IMR-90 (cell line): Measurements from ENCODE around the gene ABCA6. TPM values are rescaled to one million over a fixed set of nuclear protein-coding genes. Genes with fewer than 3 reads are reported as not detected.

ENCODE experiments used
- ATAC-seq: fragments of 200-7000 bp; cut with Tn5 transposase; 2 replicates; pipeline ENCODE4 v1.9.1; 2020; ENCODE audit warnings: low read depth, mild to moderate bottlenecking, moderate library complexity
- BruUV-seq: library from RNA; stranded (reverse); fragments of 400-500 nt; replicated peaks from 2 replicates; lab custom pipeline; 2021; lab: Mats Ljungman, UMichigan
- CTCF ChIA-PET: fragments of 300-600 bp; formaldehyde crosslinking; extraction: SDS; loops from one replicate; lab custom pipeline; 2021; ENCODE audit warnings: antibody characterized with exemption; lab: Yijun Ruan, JAX
- POLR2A ChIA-PET: fragments of 300-600 bp; sonication (Branson Sonifier 250); formaldehyde crosslinking; loops from one replicate; lab custom pipeline; 2022; ENCODE audit warnings: antibody characterized with exemption; ENCODE audit not compliant: unreplicated experiment; lab: Charles Lee
- DNase-seq: peaks from one replicate; pipeline ENCODE4 v3.0.0; 2013
- H2AFZ ChIP-seq: replicated peaks from 2 replicates; pipeline ENCODE3; 2013; ENCODE audit warnings: low read length, mild to moderate bottlenecking; ENCODE audit not compliant: poor library complexity
- H2AK5ac ChIP-seq: 2 replicates; pipeline ENCODE4 v1.6.1; 2013; ENCODE audit warnings: low read depth, low read length, inconsistent platforms
- H2AK9ac ChIP-seq: replicated peaks from 2 replicates; pipeline ENCODE3; 2013; ENCODE audit warnings: mild to moderate bottlenecking, low read depth, low read length, moderate library complexity; ENCODE audit not compliant: poor library complexity
- H2BK120ac ChIP-seq: 2 replicates; pipeline ENCODE4 v1.6.1; 2013; ENCODE audit warnings: low read depth, low read length, inconsistent platforms
- H2BK15ac ChIP-seq: 3 replicates; pipeline ENCODE4 v1.6.1; 2013; ENCODE audit warnings: low read depth, low read length, inconsistent platforms
- H2BK20ac ChIP-seq: 2 replicates; pipeline ENCODE4 v1.6.1; 2013; ENCODE audit warnings: low read depth, mild to moderate bottlenecking, inconsistent platforms, low read length, moderate library complexity
- H2BK5ac ChIP-seq: 2 replicates; pipeline ENCODE4 v1.6.1; 2013; ENCODE audit warnings: mild to moderate bottlenecking, low read depth, low read length, inconsistent platforms; ENCODE audit not compliant: poor library complexity, severe bottlenecking
- H3K14ac ChIP-seq: replicated peaks from 2 replicates; pipeline ENCODE4 v1.6.1; 2013; ENCODE audit warnings: low read depth, low read length, inconsistent platforms
- H3K18ac ChIP-seq: 2 replicates; pipeline ENCODE4 v1.6.1; 2013; ENCODE audit warnings: low read depth, low read length, control low read depth
- H3K23ac ChIP-seq: 2 replicates; pipeline ENCODE4 v1.6.1; 2013; ENCODE audit warnings: low read depth, low read length, inconsistent platforms
- H3K27ac ChIP-seq: 2 replicates; pipeline ENCODE4 v1.5.1; 2013; ENCODE audit warnings: mild to moderate bottlenecking, control low read depth, low read length; ENCODE audit not compliant: insufficient read depth
- H3K27me3 ChIP-seq: 2 replicates; pipeline ENCODE4 v1.6.1; 2013; ENCODE audit warnings: low read length; ENCODE audit not compliant: control insufficient read depth, insufficient read depth
- H3K36me3 ChIP-seq: 2 replicates; pipeline ENCODE4 v1.6.1; 2013; ENCODE audit warnings: low read length, mixed read lengths; ENCODE audit not compliant: control insufficient read depth, insufficient read depth
- H3K4ac ChIP-seq: 2 replicates; pipeline ENCODE4 v1.6.1; 2013; ENCODE audit warnings: low read depth, low read length, inconsistent platforms
- H3K4me1 ChIP-seq: 2 replicates; pipeline ENCODE4 v1.6.1; 2013; ENCODE audit warnings: low read length, mixed read lengths; ENCODE audit not compliant: control insufficient read depth, insufficient read depth
- H3K4me2 ChIP-seq: 2 replicates; pipeline ENCODE4 v1.6.1; 2013; ENCODE audit warnings: low read depth, mild to moderate bottlenecking, control low read depth, low read length, moderate library complexity
- H3K4me3 ChIP-seq: 2 replicates; pipeline ENCODE4 v1.5.1; 2013; ENCODE audit warnings: low read depth, mild to moderate bottlenecking, control low read depth, low read length, moderate library complexity; ENCODE audit not compliant: insufficient read depth
- H3K56ac ChIP-seq: 2 replicates; pipeline ENCODE4 v1.6.1; 2013; ENCODE audit warnings: low read length, inconsistent platforms; ENCODE audit not compliant: insufficient read depth; ENCODE audit errors: extremely low read depth
- H3K79me1 ChIP-seq, 2 experiments: 2 replicates each; pipeline ENCODE4 v1.6.1; 2013; ENCODE audit warnings: low read length in 2 of 2, inconsistent platforms in 1 of 2, low read depth in 1 of 2
- H3K9ac ChIP-seq: 2 replicates; pipeline ENCODE4 v1.6.1; 2013; ENCODE audit warnings: low read depth, low read length, control low read depth
- H3K9me1 ChIP-seq: 2 replicates; pipeline ENCODE4 v1.6.1; 2013; ENCODE audit warnings: low read length, inconsistent platforms; ENCODE audit not compliant: insufficient read depth
- H3K9me3 ChIP-seq: 2 replicates; pipeline ENCODE4 v1.6.1; 2013; ENCODE audit warnings: low read length; ENCODE audit not compliant: control insufficient read depth, insufficient read depth
- H4K20me1 ChIP-seq: 2 replicates; pipeline ENCODE4 v1.6.1; 2013; ENCODE audit warnings: low read length, inconsistent platforms; ENCODE audit not compliant: insufficient read depth
- H4K5ac ChIP-seq: 2 replicates; pipeline ENCODE4 v1.6.1; 2013; ENCODE audit warnings: mild to moderate bottlenecking, low read depth, low read length, control low read depth
- H4K8ac ChIP-seq, 2 experiments: 2 replicates each; pipeline ENCODE4 v1.6.1; 2013; ENCODE audit warnings: low read depth in 2 of 2, low read length in 2 of 2, control low read depth in 1 of 2, inconsistent platforms in 1 of 2
- H4K91ac ChIP-seq: 2 replicates; pipeline ENCODE4 v1.6.1; 2013; ENCODE audit warnings: low read depth, low read length, inconsistent platforms; ENCODE audit not compliant: insufficient read depth
- BHLHE40 ChIP-seq: fragments of 150-350 bp; IDR thresholded peaks from 2 replicates; pipeline ENCODE4 v1.6.1; 2016; ENCODE audit warnings: mild to moderate bottlenecking, low read depth, low read length
- CEBPB ChIP-seq: IDR thresholded peaks from 2 replicates; pipeline ENCODE4 v1.6.1; 2012; ENCODE audit warnings: low read depth, low read length, improper control_type of control experiment
- CHD1 ChIP-seq: IDR thresholded peaks from 2 replicates; pipeline ENCODE4 v1.6.1; 2012; ENCODE audit warnings: low read depth, low read length, improper control_type of control experiment
- FOS ChIP-seq: fragments of 150-350 bp; IDR thresholded peaks from 2 replicates; pipeline ENCODE4 v1.6.1; 2016; ENCODE audit warnings: low read depth, low read length
- MAFK ChIP-seq: IDR thresholded peaks from 2 replicates; pipeline ENCODE4 v1.6.1; 2012; ENCODE audit warnings: low read depth, low read length, improper control_type of control experiment
- MAZ ChIP-seq: IDR thresholded peaks from 2 replicates; pipeline ENCODE4 v1.6.1; 2012; ENCODE audit warnings: low read depth, mild to moderate bottlenecking, low read length, improper control_type of control experiment, moderate library complexity, borderline replicate concordance
- MXI1 ChIP-seq: IDR thresholded peaks from 2 replicates; pipeline ENCODE4 v1.6.1; 2012; ENCODE audit warnings: low read depth, mild to moderate bottlenecking, low read length, moderate library complexity, borderline replicate concordance
- NFE2L2 ChIP-seq: fragments of 150-350 bp; IDR thresholded peaks from 2 replicates; pipeline ENCODE4 v1.6.1; 2016; ENCODE audit warnings: low read depth, mild to moderate bottlenecking, low read length
- POLR2A ChIP-seq: IDR thresholded peaks from 2 replicates; pipeline ENCODE4 v1.6.1; 2012; ENCODE audit warnings: mild to moderate bottlenecking, low read depth, low read length
- RAD21 ChIP-seq: IDR thresholded peaks from 2 replicates; pipeline ENCODE4 v1.6.1; 2012; ENCODE audit warnings: low read length, improper control_type of control experiment
- RCOR1 ChIP-seq: IDR thresholded peaks from 2 replicates; pipeline ENCODE4 v1.6.1; 2012; ENCODE audit warnings: mild to moderate bottlenecking, low read length, improper control_type of control experiment; ENCODE audit not compliant: insufficient replicate concordance
- RFX5 ChIP-seq: IDR thresholded peaks from 2 replicates; pipeline ENCODE4 v1.8.0; 2012; ENCODE audit warnings: low read depth, mild to moderate bottlenecking, low read length, moderate library complexity
- SMC3 ChIP-seq: fragments of 150-350 bp; IDR thresholded peaks from 2 replicates; pipeline ENCODE4 v1.6.1; 2016; ENCODE audit warnings: low read depth, mild to moderate bottlenecking, antibody characterized with exemption, low read length, moderate library complexity
- dilution Hi-C: fragments of 300-500 bp; cut with HindIII; formaldehyde crosslinking; loops from one replicate; pipeline ENCODE4 v1.14.3; 2018; ENCODE audit warnings: low sequenced_read_pairs; ENCODE audit not compliant: unreplicated experiment
- in situ Hi-C: fragments of 300-500 bp; cut with MboI; formaldehyde crosslinking; loops from 3 replicates; pipeline ENCODE4 v1.14.3; 2019; ENCODE audit warnings: low sequenced_read_pairs, inconsistent platforms, mixed read lengths
- intact Hi-C: fragments of 100-400 bp; cut with micrococcal nuclease; formaldehyde crosslinking; loops from 2 replicates; pipeline ENCODE4 v1.10.0; 2022
- polyA plus RNA-seq, 3 experiments: library from polyadenylated mRNA; depleted of rRNA; stranded (reverse); fragments of >200 nt; gene quantifications; 2 replicates each; pipeline ENCODE4 v1.2.3, GENCODE V29; 2012; ENCODE audit warnings: low replicate concordance in 1 of 3
- total RNA-seq: library from RNA; depleted of rRNA; stranded (reverse); fragments of >200 nt; gene quantifications from 2 replicates; pipeline ENCODE4 v1.2.3, GENCODE V29; 2012
- TF ChIP-seq, protein P1 (sequence below): fragments of 150-350 bp; IDR thresholded peaks from 2 replicates; pipeline ENCODE4 v1.6.1; 2017; ENCODE audit warnings: mild to moderate bottlenecking, antibody characterized with exemption, low read length, low read depth
- TF ChIP-seq, protein P2 (sequence below): conservative IDR thresholded peaks from 2 replicates; pipeline ENCODE4 v1.5.1; 2012; ENCODE audit warnings: mild to moderate bottlenecking, low read depth, low read length, improper control_type of control experiment
- TF ChIP-seq, protein P3 (sequence below): fragments of 150-350 bp; IDR thresholded peaks from 2 replicates; pipeline ENCODE4 v1.6.1; 2016; ENCODE audit warnings: low read depth, mild to moderate bottlenecking, low read length, moderate library complexity, borderline replicate concordance

Gene ABCA6
- total and polyA plus RNA-seq, 2 of the 4 experiments (the other 2 are of a cell fraction) = under 0.01 TPM; not detected in 1

DNA sequence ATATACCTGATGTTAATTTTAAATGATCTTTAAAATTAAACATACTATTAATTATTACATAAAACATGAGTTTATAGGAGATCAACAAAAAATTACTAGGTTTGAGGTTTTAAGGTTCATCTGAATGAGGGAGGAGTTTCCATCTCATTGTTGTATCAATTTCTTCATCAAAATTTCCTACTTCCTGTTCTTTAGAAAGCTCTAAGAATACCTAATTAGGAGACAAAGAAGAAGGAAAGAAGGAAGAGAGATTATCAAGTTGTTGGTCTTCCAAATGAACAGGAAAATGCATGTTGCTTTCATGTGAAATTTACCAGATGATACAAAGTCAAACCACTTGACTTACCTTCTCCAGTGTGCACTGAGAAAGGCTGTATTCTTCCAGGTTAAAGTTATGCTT is 62.8 kb downstream of the ABCA6 start:
- Histone ChIP-seq H3K23ac (no peak overlapping the region), H4K8ac (no peak overlapping the region), H4K20me1 (no peaks in the 10 kb centered on the region), H2AK5ac (no peak overlapping the region), H3K27ac (no peak overlapping the region), H3K4ac (no peak overlapping the region), H2BK15ac (no peak overlapping the region), H3K4me3 (no peak overlapping the region), H3K18ac (no peak overlapping the region), H3K9me3 (peaks cover 6% of the 10 kb centered on the region), H3K4me2 (no peak overlapping the region), H2BK5ac (no peak overlapping the region), H2BK120ac (no peak overlapping the region), H3K9me1 (no peaks in the 10 kb centered on the region), H4K5ac (no peak overlapping the region), H3K9ac (no peak overlapping the region), H2AFZ (no peak overlapping the region), H2AK9ac (no peak overlapping the region), H3K4me1 (no peaks in the 10 kb centered on the region), H3K79me1 (no peaks in the 10 kb centered on the region), H3K27me3 (no peaks in the 10 kb centered on the region), H4K91ac (no peak overlapping the region), H3K14ac (no peak overlapping the region), H3K56ac (no peak overlapping the region), H3K36me3 (no peaks in the 10 kb centered on the region), H2BK20ac (no peak overlapping the region)
- dilution Hi-C loops = no loop called here
- ATAC-seq = no peak
- no TSS peak for BruUV-seq
- intact Hi-C loops = no loop called here
- TF ChIP-seq, protein P1, sequence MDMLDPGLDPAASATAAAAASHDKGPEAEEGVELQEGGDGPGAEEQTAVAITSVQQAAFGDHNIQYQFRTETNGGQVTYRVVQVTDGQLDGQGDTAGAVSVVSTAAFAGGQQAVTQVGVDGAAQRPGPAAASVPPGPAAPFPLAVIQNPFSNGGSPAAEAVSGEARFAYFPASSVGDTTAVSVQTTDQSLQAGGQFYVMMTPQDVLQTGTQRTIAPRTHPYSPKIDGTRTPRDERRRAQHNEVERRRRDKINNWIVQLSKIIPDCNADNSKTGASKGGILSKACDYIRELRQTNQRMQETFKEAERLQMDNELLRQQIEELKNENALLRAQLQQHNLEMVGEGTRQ = no peak
- TF ChIP-seq RAD21 (no peak), BHLHE40 (no peak), MAFK (no peak), FOS (no peak), POLR2A (no peak), SMC3 (no peak), MAZ (no peak), CHD1 (no peak), RCOR1 (no peak), MXI1 (no peak), NFE2L2 (no peak), RFX5 (no peak), CEBPB (no peak)
- TF ChIP-seq, protein P2, sequence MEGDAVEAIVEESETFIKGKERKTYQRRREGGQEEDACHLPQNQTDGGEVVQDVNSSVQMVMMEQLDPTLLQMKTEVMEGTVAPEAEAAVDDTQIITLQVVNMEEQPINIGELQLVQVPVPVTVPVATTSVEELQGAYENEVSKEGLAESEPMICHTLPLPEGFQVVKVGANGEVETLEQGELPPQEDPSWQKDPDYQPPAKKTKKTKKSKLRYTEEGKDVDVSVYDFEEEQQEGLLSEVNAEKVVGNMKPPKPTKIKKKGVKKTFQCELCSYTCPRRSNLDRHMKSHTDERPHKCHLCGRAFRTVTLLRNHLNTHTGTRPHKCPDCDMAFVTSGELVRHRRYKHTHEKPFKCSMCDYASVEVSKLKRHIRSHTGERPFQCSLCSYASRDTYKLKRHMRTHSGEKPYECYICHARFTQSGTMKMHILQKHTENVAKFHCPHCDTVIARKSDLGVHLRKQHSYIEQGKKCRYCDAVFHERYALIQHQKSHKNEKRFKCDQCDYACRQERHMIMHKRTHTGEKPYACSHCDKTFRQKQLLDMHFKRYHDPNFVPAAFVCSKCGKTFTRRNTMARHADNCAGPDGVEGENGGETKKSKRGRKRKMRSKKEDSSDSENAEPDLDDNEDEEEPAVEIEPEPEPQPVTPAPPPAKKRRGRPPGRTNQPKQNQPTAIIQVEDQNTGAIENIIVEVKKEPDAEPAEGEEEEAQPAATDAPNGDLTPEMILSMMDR = no peak
- TF ChIP-seq, protein P3, sequence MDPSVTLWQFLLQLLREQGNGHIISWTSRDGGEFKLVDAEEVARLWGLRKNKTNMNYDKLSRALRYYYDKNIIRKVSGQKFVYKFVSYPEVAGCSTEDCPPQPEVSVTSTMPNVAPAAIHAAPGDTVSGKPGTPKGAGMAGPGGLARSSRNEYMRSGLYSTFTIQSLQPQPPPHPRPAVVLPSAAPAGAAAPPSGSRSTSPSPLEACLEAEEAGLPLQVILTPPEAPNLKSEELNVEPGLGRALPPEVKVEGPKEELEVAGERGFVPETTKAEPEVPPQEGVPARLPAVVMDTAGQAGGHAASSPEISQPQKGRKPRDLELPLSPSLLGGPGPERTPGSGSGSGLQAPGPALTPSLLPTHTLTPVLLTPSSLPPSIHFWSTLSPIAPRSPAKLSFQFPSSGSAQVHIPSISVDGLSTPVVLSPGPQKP = no peak
- CTCF ChIA-PET = no interaction called here
- in situ Hi-C loops = no loop called here
- POLR2A ChIA-PET = no interaction called here
- no peak for DNase-seq
